ENCODE results near the gene GPC6.

DNA sequence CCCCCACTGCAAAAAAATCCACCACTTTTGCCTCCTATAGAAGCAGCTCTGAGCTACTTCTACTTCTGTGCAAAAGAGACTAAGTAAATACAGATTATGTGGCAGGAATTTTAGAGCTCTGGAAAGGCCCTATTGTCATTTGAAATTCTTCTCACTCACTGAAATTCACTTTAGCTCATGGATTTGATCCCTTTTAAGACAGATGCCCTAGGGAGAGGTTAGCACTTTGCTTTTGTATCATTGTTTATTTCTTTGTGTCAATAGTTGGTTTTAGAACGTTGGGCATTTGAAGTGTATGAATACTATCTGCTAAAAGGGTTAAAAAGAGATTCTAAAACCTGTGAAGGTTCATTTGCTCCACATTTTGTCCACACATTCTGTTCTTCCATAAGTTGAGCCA is 528.7 kb downstream of the GPC6 start:
- TF ChIP-seq CTCF (IDR thresholded peaks at IDR 0.05) (no peak), POLR2A (IDR thresholded peaks at IDR 0.05) (no peak), POLR2AphosphoS5 (IDR thresholded peaks at IDR 0.05; ENCODE audit: insufficient read depth in 1 of 2, low read depth in 1 of 2) (no peak)

Data from vagina (tissue), 2 donors.